ENCODE measurements around the gene GCN1.

DNA sequence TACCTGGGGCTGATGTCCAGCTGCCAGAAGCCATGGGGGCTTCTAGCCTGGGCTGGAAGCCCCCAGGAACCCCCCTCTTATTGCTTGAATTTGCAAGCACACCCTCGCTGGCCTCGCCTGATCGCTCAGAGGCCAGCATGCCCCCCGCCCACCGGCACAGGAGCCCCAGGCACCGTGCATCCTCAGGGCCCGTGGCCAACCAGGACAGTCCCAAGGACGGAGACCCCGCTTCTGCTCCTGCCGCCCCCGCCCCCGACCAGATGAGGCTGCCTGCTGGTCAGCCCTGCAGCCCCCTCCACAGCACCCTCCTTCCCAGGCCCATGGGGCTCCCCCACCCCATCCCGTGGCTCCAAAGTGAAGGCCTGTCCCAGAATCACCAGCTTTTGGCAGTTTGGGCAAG, 99.2 kb downstream of the GCN1 start:
- TF ChIP-seq EZH2 (IDR thresholded peaks at IDR 0.05; ENCODE audit: low read length, unreplicated experiment) (no peak), EZH2phosphoT487 (IDR thresholded peaks at IDR 0.05; ENCODE audit: borderline replicate concordance, low read length) (no peak)
- TF ChIP-seq, protein P1, sequence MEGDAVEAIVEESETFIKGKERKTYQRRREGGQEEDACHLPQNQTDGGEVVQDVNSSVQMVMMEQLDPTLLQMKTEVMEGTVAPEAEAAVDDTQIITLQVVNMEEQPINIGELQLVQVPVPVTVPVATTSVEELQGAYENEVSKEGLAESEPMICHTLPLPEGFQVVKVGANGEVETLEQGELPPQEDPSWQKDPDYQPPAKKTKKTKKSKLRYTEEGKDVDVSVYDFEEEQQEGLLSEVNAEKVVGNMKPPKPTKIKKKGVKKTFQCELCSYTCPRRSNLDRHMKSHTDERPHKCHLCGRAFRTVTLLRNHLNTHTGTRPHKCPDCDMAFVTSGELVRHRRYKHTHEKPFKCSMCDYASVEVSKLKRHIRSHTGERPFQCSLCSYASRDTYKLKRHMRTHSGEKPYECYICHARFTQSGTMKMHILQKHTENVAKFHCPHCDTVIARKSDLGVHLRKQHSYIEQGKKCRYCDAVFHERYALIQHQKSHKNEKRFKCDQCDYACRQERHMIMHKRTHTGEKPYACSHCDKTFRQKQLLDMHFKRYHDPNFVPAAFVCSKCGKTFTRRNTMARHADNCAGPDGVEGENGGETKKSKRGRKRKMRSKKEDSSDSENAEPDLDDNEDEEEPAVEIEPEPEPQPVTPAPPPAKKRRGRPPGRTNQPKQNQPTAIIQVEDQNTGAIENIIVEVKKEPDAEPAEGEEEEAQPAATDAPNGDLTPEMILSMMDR (conservative IDR thresholded peaks at IDR 0.05; ENCODE audit: low read depth, low read length): no peak

All from PC-3 (cell line).